ENCODE measurements around the gene AIPL1. TPM values are rescaled to one million over a fixed set of nuclear protein-coding genes. Genes with fewer than 3 reads are reported as not detected.

Gene AIPL1
- total RNA-seq, 1 donor from 2014 or later = 0.10 TPM

DNA sequence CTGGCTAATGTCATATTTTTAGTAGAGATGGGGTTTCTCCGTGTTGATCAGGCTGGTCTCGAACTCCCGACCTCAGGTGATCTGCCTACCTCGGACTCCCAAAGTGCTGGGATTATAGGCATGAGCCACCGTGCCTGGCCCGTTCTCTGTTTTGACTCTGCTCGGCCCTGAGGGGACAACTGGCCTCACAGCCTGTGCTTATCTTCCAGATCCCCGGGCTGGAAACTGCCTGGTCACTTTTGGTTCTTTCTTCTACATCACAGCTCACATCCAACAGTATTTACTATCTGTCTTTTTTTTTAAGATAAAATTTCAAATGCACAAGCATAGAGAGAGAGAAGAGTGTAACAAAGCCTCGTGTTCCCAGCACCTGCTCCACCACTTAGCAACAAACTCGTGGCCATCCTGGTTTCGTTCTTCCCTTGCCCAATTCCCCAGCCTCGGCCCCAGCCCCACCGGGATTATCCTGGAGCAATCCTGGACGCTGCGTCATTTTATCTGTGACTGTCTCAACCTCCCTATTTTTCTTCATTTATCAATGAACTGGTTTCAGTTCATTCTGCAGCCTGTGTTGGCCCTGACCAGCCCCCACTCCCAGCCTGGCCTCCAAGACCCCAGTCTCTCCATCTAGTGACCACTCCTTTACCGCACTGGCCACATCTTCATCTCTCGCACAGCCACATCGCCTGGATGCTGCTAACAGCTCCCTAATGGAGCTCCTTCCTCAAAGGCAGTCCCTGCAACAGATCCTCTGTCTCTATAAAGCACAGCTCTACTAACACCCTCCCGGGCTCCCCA, 30.5 kb upstream of the AIPL1 start:
- no peak for DNase-seq

DNA sequence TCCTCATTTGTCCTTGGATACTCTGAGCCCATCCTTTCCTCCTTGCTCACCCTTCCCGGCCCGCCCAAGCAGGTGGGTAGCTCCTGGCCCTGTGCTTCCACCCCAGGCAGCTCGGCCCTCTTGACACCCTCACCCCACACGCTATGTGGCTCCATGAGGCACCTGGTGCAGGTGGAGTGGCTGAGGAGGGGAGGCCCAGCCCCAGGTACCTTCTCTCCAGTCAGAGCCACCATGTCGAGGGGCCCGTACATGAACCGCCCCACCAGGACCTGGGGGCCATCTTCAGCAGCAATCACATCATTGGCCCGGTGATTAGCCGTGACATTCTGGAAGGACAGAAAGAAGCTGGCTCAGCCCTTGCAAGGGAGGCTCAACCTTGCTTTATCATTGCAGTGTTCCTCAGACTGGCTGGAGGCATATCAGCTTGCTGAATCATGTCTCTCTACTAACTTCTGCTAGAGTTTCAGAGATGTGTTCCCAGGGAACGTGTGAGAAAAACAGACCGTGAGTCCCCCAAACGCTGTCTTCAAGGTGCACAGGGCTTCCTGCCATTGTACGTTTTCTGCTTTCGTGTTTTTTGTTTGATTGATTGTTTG, 29.6 kb upstream of the AIPL1 start:
- DNase-seq = no peak

DNA sequence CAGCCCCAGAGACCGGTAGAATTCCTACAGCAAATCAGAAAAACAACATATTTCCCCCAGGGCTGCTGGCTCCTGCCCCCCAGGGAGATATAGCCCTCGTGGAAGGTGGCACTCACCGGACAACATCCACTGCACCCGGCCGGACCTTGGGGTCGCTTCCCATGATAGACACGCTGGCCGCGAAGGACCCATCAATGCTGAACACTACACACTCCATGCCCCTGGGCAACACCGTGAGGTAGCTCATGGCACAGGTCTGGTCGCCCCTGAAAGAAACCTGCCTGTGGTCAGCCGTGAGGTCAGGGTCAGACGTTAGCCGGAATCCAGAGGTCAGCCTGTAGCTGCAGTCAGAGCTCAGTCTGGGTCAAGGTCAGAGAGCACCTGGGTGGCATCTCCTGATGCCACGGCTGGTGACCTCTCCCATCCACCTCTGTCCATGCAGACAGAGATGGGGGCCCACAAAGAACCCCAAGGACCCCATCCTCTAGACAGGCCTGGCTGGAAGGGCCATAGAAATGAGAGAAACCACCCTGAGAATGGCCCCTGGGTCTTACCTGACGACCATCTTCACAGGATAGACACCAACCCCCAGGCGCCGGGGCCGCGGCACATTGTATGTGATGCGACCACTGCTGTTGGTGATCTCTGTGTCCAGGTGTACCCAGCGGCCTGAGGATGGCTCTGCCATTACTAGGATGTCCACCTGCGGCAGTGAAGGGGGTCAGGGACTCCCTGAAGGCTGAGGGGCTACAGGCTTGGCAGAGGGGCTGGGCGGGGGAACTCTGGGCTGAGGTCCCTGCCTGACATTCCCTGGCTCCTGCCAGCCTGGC, 28.9 kb upstream of the AIPL1 start:
- DNase-seq = no peak

DNA sequence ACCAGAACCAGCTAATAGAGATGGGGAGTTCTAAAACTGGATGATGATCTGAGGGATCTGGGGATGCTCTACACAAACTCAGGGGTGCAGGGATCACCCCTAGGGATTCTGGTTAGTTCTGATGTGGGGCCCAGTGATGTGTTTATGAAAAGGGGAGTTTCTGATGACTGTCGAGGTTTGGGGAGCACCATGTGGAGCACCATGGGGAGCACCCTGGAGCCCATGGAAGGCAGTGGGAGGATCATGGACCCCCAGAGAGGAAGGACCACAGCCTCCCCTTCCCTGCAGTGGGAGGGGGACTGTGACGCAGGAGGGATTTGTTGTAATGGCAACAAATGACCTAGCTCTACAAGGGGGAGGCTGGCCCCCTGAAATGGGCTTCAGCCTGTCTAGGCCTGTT, 27.8 kb upstream of the AIPL1 start:
- no peak for DNase-seq

DNA sequence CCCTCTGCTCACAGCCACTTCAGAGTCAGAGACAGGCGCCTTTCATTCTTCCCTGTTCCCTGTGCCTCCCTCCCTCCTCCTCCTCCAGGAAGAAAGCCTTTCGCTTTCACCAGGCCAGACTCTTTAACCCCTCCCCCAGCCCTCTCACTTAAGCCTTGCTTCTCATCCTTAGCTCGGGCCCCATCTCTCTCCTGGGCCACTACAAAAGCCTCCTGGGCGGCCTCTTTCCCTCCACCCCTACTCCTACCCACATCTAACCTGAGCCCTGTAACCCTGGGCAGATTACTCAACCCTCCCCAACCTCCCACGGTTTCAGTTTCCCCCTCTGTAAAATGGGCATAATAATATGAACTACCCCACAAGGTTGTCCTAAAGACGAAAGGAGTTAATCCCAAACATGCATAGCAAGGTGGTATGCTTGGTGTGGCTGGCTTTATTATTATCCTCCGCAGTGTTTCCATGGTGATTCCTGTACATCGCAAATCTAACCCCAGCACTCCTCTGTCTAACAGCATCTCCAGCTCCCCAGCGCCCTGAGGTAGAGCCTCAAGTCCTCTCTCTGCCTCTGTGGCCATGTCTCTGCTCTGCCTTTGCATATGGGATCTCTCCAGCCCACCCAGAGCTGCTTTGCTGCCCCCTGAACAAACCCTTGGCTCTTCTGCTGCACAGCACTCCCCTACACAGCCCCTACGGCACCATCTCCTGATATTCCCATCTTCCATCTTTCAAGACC, 27.0 kb upstream of the AIPL1 start:
- no peak for DNase-seq

DNA sequence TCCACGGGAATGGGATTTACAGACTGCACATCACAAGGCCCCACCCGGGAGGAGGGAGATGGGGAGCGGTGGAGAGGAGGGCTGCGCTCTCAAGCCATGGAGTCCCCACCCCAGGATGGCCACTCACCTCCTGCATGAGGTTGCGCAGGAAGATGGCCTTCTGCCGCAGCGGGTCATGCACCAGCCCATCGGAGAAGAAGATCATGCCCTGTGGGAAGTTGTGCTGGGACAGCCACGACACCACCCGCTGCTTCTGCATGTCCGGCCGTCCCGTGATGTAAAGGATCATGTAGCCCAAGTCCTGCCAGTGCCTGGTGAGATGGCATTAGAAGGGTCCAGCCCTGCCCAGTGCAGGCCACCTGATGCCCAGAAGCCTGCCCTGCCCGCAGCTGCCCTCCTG, 26.3 kb upstream of the AIPL1 start:
- no peak for DNase-seq

DNA sequence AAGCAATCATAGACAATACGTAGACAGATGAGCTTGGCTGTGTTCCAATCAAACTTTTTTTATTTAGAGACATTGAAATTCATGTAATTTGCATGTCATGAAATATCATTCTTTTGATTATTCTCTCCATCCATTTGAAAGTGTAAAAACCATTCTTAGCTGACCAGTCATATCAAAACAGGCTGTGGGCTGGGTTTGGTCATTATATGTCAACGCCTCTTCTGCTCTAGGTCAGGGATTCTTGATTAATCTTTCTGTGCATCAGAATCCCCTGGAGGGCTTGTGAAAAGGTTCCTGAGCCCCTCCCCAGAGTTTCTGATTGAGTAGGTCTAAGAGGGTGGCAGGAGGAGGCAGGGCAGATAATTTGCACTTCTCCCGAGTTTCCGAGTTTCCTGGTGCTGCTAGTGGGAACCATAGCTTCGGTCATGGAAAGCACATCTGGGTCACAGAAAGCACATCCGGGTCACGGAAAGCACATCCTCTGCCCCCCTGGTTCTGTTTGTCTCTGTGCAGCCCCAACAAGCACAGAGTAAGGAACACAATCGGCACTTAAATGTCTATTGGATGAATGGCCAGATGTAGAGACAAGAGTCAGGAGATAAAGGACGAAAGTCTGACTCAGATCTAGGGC, 25.7 kb upstream of the AIPL1 start:
- no peak for DNase-seq

DNA sequence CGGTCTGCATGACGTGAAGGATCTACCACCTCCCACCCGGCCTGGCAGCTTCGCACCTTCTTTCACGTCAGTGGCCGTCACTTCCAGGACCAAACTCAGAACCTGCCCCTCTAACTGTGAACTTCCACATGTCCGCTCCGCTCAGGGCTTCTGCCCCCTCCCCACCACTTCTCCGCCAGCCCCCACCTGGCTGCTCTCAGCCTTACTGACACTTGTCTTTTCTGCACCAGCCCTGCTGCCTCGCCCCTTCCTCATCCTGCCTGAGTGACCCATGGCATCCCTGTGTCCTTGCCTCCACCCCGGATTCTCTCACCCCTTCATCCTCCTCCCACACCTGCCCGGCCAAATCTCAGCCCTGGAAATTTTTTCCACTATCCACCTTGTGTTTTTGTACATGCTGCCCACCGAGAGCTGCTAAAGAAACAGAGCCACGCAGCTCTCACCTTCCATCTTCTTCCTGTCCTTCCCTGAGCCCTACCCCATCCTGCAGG, 23.6 kb upstream of the AIPL1 start:
- DNase-seq = no peak

DNA sequence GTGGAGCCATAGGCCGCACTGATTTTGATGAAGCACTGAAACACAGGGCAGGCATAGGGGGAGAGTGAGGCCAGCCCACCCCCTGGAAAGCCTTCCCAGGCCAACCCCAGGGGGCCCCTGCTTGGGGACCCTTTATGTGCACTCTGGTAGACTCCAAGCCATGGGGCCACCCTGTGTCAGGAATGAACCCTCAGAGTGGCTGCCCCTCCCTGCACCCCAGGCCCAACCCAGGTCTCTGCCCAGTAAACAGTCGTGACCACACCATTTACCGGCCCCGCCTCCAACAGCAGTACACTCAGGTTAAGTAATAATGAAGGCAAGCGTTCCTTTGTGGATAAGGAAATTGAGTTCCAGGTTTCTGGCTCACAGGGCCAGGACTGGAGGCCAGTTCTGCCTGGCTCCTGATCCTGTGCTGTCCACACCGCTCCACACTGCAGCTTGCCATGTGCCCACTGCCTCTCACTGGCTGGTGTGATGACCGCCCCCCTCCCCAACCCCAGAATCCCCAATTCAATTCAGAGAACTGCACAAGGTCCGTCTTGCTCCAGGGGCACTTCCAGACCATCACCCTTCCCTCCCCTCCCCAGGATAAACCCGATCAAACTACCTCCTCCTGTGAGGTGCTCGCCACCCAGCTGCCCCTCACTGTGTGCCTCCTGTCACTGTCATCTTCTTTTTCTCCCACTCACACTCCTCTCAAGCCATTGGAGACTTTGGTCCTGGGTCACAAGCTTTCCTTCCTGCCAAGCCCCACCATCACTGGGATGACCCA, 23.0 kb upstream of the AIPL1 start:
- DNase-seq = no peak

DNA sequence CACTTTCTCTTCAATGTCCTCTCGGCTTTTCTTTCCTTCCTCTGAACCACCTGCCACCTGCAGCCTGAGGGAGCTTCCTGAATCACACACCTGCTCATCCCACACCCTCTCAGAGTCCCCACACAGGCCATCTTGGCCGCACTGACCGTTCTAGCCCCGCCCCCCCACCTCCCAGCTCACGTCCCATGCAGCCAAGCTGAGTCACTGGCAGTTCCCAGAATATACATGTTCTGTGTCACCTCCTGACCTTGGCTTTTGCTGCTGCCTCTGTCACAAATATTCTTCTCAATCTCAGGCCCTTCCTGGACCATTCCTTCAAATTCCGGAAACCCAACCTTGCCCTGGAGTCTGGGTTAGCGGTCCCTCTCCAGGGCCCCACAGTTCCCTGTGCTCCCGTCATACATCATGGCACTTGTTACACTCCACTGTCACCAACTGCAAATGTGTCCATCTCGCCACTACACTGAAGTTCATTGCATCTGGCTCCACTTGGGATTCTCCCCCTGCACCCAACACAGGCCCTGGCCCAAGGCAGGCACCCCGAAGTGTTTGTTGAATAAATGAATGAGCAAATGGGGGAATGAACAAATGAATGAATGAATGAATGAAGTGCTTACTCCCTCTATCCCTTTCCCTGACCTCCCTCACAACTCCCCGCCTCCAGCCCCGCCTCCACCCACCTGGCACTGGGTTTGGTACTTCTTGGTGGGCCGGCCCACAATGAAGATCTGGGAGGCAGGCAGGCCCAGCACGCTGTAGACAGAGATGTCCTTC, 22.2 kb upstream of the AIPL1 start:
- no peak for DNase-seq

DNA sequence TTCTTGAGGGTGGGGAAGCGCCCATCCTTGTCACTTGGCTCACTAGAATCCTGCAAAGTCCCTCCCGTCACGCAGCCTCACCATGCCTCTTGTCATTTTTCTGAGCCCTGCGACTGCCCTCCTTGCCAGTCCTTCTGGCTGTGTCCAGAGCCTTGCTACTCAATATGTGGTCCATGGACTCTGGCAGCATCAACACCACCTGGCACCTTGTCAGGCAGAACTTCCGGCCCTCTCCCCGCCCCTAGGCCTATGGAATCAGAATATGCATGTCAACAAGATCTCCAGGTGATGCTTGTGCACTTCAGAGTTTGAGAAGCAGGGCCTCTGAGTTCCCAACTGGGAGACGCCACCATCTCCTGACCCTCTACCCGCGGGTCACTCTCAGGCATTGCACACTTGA, 21.4 kb upstream of the AIPL1 start:
- no peak for DNase-seq

DNA sequence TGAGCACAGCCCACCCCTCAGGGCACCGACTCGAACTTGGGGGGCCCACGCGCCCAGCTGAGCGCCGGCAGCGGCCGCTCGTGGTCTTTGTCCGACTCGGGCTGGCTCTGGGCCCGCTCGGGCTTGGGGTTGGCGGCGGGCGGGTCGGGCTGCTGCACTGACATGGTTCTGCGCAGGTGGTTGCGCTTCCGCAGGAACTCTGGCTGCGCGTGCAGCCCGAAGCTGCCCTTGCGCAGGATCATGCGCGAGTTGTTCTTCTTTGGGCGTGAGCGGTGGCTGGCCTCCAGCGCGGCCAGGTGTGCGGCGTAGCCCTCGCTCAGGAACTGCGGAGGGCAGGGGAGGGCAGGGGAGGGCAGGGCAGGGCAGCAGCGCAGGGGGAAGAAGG, 20.4 kb upstream of the AIPL1 start:
- no peak for DNase-seq

DNA sequence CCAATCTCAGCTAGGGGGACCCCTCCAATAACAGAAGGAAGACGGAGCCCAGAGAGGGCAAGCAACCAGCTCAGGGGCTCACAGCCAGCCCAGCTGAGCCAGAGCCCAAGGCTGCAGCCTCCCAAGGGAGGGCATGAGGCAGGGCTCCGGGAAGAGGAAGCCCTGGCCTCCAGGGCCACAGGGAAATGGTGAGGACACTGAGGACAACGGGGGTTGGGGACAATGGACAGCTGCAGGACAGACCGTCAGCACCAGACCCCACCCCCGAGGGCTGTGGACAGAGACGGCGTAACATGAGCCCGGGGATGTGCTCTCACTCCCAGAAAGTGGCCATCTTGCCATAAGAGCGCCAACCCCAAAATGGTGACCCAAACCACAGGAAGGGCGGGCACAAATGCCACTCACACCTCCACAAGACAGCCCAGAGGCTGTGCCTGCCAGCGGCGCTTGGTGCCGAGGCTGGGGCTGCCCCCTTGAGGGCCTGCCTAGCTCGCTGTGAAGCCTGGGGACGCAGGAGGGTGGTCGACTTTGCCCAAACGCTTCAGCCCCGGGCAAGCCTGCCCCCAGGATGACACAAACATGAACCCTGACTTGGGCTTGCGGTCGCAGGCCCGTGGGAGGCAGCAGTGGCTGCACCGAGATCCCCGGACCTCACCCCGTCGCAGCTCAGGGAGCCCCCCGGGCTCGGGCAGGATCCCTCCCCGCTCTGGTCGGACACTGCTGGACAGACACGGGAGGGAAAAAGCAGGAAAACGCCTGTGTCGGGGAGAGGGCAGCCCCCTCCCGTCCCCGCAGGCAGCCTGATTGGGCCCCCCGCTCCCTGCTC, 19.8 kb upstream of the AIPL1 start:
- DNase-seq = no peak

DNA sequence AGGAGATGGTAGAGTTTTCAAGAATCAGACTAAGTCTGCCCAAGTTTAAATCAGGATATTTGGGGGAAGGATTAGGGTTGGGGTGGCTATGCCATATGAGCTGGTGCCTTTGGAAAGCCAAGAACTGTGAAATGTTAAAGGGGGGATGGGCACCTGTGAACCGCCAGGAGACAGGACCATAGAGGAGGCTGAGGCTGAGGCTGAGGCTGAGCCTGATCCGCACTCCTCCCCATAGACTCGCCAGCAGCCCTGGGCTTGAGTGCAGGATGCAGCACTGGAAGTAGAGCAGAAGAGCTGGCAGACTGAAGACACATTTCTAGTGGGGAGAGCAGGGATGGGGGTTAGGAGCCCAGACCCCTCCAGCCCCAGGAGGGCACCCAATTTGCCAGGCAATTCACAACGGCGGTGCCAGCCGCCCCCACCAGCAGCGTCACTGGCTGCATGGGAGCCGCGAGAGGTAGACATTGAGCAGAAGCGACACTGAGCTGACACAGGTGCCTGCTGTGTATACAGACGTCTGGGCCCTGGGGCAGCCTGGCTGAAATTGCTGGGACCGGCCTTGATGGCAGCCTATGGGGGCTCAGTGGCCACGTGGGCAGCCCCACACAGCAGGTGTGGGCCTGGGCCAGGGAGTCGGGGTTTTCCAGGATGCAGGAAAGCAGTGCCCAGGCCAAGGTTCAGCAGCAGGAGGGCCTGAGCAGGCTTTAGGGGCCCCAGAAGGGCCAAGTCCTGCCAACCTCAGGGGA, 18.5 kb upstream of the AIPL1 start:
- DNase-seq = no peak

DNA sequence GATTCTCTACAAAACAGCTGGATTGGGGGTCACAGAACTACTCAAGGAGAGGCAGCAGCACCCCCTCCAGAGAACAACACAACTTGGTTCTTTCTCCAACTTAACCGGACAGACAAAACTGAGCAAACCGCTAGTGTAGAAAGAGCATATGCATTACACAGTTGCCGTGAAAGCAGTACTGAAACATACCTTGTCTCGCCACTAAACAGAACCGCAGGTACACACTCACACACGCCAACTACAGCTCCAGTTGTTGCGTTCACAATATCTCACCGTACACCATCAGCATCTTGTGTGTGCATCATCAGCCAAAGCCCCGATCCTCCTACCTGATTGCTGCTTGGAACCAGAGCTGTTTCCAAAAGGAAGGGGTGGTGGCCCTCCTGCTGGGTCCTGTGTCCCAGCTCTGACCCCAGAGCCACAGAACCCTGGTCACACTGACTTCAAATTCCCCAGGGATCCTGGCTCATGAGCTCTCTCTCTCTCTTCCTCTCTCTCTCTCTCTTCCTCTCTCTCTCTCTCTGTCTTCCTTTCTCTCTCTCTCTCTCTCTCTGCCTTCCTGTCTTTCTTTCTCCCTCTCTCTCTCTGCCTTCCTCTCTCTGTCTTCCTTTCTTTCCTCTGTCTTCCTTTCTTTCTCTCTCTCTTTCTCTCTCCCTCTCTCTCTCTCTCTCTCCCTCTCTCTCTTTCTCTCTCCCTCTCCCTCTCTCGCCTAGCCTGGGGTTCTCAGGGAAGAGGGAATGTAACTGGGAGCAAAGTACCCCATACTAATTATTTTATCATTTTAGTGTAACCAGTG, 17.7 kb upstream of the AIPL1 start:
- no peak for DNase-seq

DNA sequence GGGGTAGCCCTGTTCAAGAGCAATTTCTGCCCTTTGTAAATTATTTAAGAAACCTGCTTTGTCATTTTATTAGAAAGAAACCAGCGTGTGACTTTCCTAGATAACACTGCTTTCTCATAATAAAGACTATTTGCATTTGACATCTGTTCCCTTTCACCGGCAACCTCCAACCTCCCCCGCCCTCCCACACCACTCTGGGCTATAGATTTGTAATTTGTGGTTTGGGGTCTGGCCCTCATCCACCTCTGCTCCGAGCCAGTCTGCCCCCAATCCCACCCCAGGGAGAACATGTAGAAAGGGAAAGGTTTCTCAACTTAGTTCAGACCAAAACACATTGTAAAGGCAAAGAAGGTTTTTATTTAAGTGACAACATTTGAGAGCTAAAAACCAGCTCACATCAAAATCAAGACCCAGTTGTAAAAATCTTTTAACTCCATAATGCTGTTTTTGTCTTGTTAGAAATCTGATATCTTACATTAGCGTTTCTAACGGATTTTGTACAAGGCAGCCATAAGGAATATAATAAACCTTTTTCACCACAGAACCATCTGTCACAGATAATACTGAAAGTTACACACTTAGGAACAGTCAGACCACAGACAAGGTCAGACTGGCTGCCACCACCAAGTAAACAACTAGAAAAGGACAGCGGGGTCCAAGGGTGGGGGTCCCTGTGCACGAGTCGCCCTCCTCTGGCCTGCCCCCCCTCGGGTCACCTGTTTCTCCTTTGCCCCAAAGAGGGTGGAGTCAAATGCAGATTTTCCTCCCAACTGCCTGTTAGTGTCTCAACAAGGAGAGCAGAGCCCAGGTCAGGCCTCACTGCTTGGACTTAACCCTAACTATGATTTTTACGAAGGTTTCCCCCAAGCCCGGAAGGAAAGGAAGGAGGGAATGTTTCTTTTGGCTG, 16.3 kb upstream of the AIPL1 start:
- DNase-seq = no peak

DNA sequence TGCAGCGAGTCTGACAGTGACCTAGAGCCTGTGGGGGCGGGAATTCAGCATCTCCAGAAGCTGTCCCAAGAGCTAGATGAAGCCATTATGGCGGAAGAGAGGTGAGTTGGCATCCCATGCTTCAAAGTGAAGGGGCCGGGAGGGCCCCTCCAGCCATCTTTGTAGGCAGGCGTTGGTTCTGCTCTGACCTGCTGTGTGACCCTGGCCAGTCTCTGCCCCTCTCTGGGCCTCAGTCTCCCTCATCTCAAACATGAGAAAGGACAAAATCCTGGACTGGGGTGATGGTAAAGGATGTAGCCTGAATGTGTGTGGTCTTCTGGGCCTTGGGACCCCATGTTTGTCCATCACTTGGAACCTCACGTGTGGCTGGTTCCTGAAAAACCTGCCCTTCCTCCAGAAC, 14.4 kb upstream of the AIPL1 start:
- no peak for DNase-seq
